HEK293 (cell line): ENCODE results near the gene LRP3.

Source experiments
- CTCF ChIA-PET: fragments of 350-600 bp; formaldehyde crosslinking; extraction: SDS; loops from one replicate; lab custom pipeline; 2021; ENCODE audit warnings: antibody characterized with exemption; lab: Yijun Ruan, JAX
- POLR2A ChIA-PET: fragments of 300-600 bp; formaldehyde crosslinking; extraction: SDS; loops from one replicate; lab custom pipeline; 2020; ENCODE audit warnings: antibody characterized with exemption, inconsistent platforms; lab: Yijun Ruan, JAX
- H3K27ac ChIP-seq: fragments of 200-500 bp; sonication (Bioruptor generic); 2 replicates; pipeline ENCODE4 v1.5.1; 2014; ENCODE audit warnings: low read depth, low read length, control low read depth, inconsistent platforms; ENCODE audit errors: extremely low read depth
- H3K36me3 ChIP-seq, 2 experiments: fragments of 200-500 bp in 1 of 2; sonication (Bioruptor generic) in 1 of 2; 1 replicate in 1 of 2; 2 replicates in 1 of 2; pipeline ENCODE4 v1.5.1; 2014 to 2017; ENCODE audit warnings: inconsistent platforms in 2 of 2, low read length in 2 of 2; ENCODE audit not compliant: control insufficient read depth in 2 of 2, insufficient read depth in 1 of 2
- H3K4me1 ChIP-seq: fragments of 200-500 bp; sonication (Bioruptor generic); 2 replicates; pipeline ENCODE4 v1.5.1; 2014; ENCODE audit warnings: mild to moderate bottlenecking, low read length, inconsistent platforms; ENCODE audit not compliant: control insufficient read depth, insufficient read depth
- H3K4me3 ChIP-seq: 2 replicates; pipeline ENCODE4 v1.5.1; 2011; ENCODE audit warnings: low read depth, mild to moderate bottlenecking, control low read depth, low read length, moderate library complexity
- H3K9me3 ChIP-seq: fragments of 200-500 bp; sonication (Bioruptor generic); 2 replicates; pipeline ENCODE4 v1.5.1; 2014; ENCODE audit warnings: low read depth, low read length, inconsistent platforms; ENCODE audit not compliant: control insufficient read depth, insufficient read depth
- GLIS1 ChIP-seq: fragments of 450-650 bp; formaldehyde crosslinking; IDR thresholded peaks from 2 replicates; pipeline ENCODE4 v1.5.1; 2016; ENCODE audit warnings: missing biosample characterization, missing genetic modification characterization
- HIC1 ChIP-seq: fragments of 450-650 bp; formaldehyde crosslinking; IDR thresholded peaks from 2 replicates; pipeline ENCODE4 v1.5.1; 2016; ENCODE audit warnings: missing biosample characterization, missing genetic modification characterization
- HOXA7 ChIP-seq: sonication (generic); formaldehyde crosslinking; IDR thresholded peaks from 2 replicates; pipeline ENCODE4 v1.8.1; 2022; ENCODE audit warnings: missing genetic modification reagents, borderline replicate concordance
- IKZF3 ChIP-seq: fragments of 450-650 bp; IDR thresholded peaks from 2 replicates; pipeline ENCODE4 v1.5.0; 2018; ENCODE audit warnings: missing biosample characterization, mild to moderate bottlenecking, missing genetic modification characterization, moderate library complexity
- SCRT1 ChIP-seq: fragments of 450-650 bp; formaldehyde crosslinking; IDR thresholded peaks from 2 replicates; pipeline ENCODE4 v1.5.1; 2016; ENCODE audit warnings: missing biosample characterization, missing genetic modification characterization, borderline replicate concordance
- SETDB1 ChIP-seq: IDR thresholded peaks from one replicate; pipeline ENCODE4 v1.6.1; 2017; ENCODE audit warnings: mild to moderate bottlenecking, low read length, moderate library complexity, mixed read lengths; ENCODE audit not compliant: insufficient read length
- SP3 ChIP-seq: fragments of 450-650 bp; formaldehyde crosslinking; IDR thresholded peaks from 2 replicates; pipeline ENCODE4 v1.5.1; 2016; ENCODE audit warnings: missing biosample characterization, missing genetic modification characterization
- TRIM28 ChIP-seq: IDR thresholded peaks from 2 replicates; pipeline ENCODE4 v1.6.1; 2011; ENCODE audit warnings: low read length, control low read depth, borderline replicate concordance
- TSHZ1 ChIP-seq: fragments of 450-650 bp; formaldehyde crosslinking; IDR thresholded peaks from 2 replicates; pipeline ENCODE4 v1.5.1; 2016; ENCODE audit warnings: missing biosample characterization, missing genetic modification characterization, borderline replicate concordance
- ZBTB20 ChIP-seq: fragments of 450-650 bp; formaldehyde crosslinking; IDR thresholded peaks from 2 replicates; pipeline ENCODE4 v1.5.1; 2016; ENCODE audit warnings: missing biosample characterization, missing genetic modification characterization
- ZIC2 ChIP-seq: fragments of 450-650 bp; formaldehyde crosslinking; IDR thresholded peaks from 2 replicates; pipeline ENCODE4 v1.5.1; 2016; ENCODE audit warnings: missing biosample characterization, missing genetic modification characterization
- ZNF155 ChIP-seq: fragments of 450-650 bp; formaldehyde crosslinking; IDR thresholded peaks from 2 replicates; pipeline ENCODE4 v1.5.1; 2016; ENCODE audit warnings: missing biosample characterization, missing genetic modification characterization
- ZNF157 ChIP-seq: fragments of 450-650 bp; formaldehyde crosslinking; IDR thresholded peaks from 2 replicates; pipeline ENCODE4 v1.5.1; 2016; ENCODE audit warnings: missing biosample characterization, missing genetic modification characterization
- ZNF202 ChIP-seq: fragments of 450-650 bp; formaldehyde crosslinking; IDR thresholded peaks from 2 replicates; pipeline ENCODE4 v1.5.1; 2016; ENCODE audit warnings: missing biosample characterization, missing genetic modification characterization, borderline replicate concordance
- ZNF311 ChIP-seq: fragments of 450-650 bp; formaldehyde crosslinking; IDR thresholded peaks from 2 replicates; pipeline ENCODE4 v1.5.1; 2017; ENCODE audit warnings: missing biosample characterization, missing genetic modification characterization, borderline replicate concordance
- ZNF335 ChIP-seq: fragments of 450-650 bp; formaldehyde crosslinking; conservative IDR thresholded peaks from 2 replicates; pipeline ENCODE4 v1.5.1; 2016; ENCODE audit warnings: missing biosample characterization, missing genetic modification characterization
- ZNF48 ChIP-seq: fragments of 450-650 bp; formaldehyde crosslinking; IDR thresholded peaks from 2 replicates; pipeline ENCODE4 v1.5.1; 2016; ENCODE audit warnings: missing biosample characterization, missing genetic modification characterization
- ZNF548 ChIP-seq: fragments of 450-650 bp; formaldehyde crosslinking; IDR thresholded peaks from 2 replicates; pipeline ENCODE4 v1.5.1; 2016; ENCODE audit warnings: missing biosample characterization, missing genetic modification characterization
- ZNF558 ChIP-seq: fragments of 450-650 bp; formaldehyde crosslinking; IDR thresholded peaks from 2 replicates; pipeline ENCODE4 v1.5.1; 2016; ENCODE audit warnings: missing biosample characterization, missing genetic modification characterization
- ZNF610 ChIP-seq: fragments of 450-650 bp; formaldehyde crosslinking; IDR thresholded peaks from 2 replicates; pipeline ENCODE4 v1.5.1; 2016; ENCODE audit warnings: missing biosample characterization, missing genetic modification characterization, borderline replicate concordance
- ZNF629 ChIP-seq: fragments of 450-650 bp; formaldehyde crosslinking; IDR thresholded peaks from 2 replicates; pipeline ENCODE4 v1.5.1; 2017; ENCODE audit warnings: missing biosample characterization, missing genetic modification characterization
- ZSCAN30 ChIP-seq: fragments of 450-650 bp; IDR thresholded peaks from 2 replicates; pipeline ENCODE4 v1.5.1; 2018; ENCODE audit warnings: missing biosample characterization, mild to moderate bottlenecking, missing genetic modification characterization, moderate library complexity
- ZXDB ChIP-seq: fragments of 450-650 bp; formaldehyde crosslinking; IDR thresholded peaks from 2 replicates; pipeline ENCODE4 v1.5.1; 2016; ENCODE audit warnings: missing biosample characterization, missing genetic modification characterization

The LRP3 gene

DNA sequence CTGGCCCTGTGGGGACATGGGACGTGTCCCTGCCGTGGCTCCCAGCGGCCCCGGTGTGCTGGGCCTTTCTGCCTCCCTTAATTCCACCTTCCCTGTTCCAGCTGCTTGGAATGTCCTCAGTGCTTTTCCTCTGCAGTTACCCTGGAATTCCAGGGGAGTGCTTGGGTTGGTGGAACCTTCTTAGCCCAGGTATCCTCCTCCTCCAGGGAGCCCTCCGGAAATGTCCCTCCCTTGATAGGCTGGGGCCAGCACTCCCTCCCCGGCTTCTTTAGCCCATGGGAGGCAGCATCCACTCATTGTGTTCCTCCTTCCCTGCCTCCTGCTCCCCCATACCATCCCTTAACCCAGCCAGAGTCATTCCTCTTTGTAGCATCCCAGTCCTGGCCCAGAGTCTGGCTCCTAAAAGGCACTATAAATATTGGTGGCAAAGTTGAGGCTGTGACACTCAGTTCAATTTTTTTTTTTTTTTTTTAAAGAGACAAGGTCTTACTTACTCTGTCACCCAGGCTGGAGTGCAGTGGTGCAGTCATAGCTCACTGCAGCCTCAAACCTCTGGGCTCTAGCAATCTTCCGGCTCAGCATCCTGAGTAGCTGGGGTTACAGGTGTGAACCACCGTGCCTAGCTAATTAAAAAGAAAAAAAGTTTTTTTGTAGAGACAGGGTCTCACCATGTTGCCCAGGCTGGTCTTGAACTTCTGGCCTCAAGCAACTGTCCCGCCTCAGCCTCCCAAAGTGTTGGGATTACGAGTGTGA is 45.3 kb downstream of the LRP3 start:
- H3K27ac ChIP-seq: no peak overlapping the region
- no peaks in the 10 kb centered on the region for H3K36me3 ChIP-seq
- H3K4me3 ChIP-seq: no peak overlapping the region
- H3K4me1 ChIP-seq: peaks cover 2% of the 10 kb centered on the region; the same call in 1 of the 2 replicates
- CTCF ChIA-PET: interaction anchor here (0.6 to 11.2 kb wide), 9 partner anchors 16 to 531 kb away, joined by 3 to 292 read pairs (median 8); no protein-coding TSS in a partner anchor
- POLR2A ChIA-PET: interaction anchor here (0.6 to 0.7 kb wide), 3 partner anchors 64 to 268 kb away, joined by 3 to 4 read pairs (median 3); no protein-coding TSS in a partner anchor
- TF ChIP-seq HOXA7 (CRISPR knock-in tag) (no peak), IKZF3 (tag by site-specific recombination) (peak; percentile 25; the same call in 1 of the 2 replicates)
- TF ChIP-seq, all 188 proteins: peak for 1
- H3K9me3 ChIP-seq: no peaks in the 10 kb centered on the region

GRCh38 chr19:33240181-33240771 is 46.1 kb downstream of the LRP3 start:
- no peak for TF ChIP-seq ZSCAN30
- TF ChIP-seq ZNF311 (tag by site-specific recombination): no peak
- TF ChIP-seq ZNF335: 0 out of 2 replicates have a peak, but pooled peaks have one; percentile 22
- no peak for TF ChIP-seq SCRT1 (tag by site-specific recombination)
- no peak for TF ChIP-seq ZNF610 (tag by site-specific recombination)
- TF ChIP-seq ZNF558 (tag by site-specific recombination): no peak
- TF ChIP-seq HIC1 (tag by site-specific recombination): peak; percentile 63
- TF ChIP-seq, all 188 proteins: peak for 2
- peaks cover 2% of the 10 kb centered on the region; the same call in 1 of the 2 replicates for H3K4me1 ChIP-seq
- CTCF ChIA-PET: interaction anchor here (0.6 to 11.2 kb wide), 14 partner anchors 10 to 530 kb away, joined by 3 to 292 read pairs (median 5); no protein-coding TSS in a partner anchor

GRCh38 chr19:33241091-33241529 is 47.0 kb downstream of the LRP3 start:
- POLR2A ChIA-PET: interaction anchor here (0.6 to 0.7 kb wide), 4 partner anchors 62 to 223 kb away, joined by 4 to 8 read pairs (median 5); no protein-coding TSS in a partner anchor
- Histone ChIP-seq H3K4me1 (peaks cover 2% of the 10 kb centered on the region; the same call in 1 of the 2 replicates), H3K9me3 (peaks cover 6% of the 10 kb centered on the region), H3K4me3 (no peak overlapping the region), H3K36me3 (no peaks in the 10 kb centered on the region), H3K27ac (no peak overlapping the region)
- CTCF ChIA-PET: interaction anchor here (0.6 to 11.2 kb wide), 20 partner anchors 15 to 855 kb away, joined by 3 to 292 read pairs (median 4); no protein-coding TSS in a partner anchor
- TF ChIP-seq SETDB1: no peak
- TF ChIP-seq ZNF157 (tag by site-specific recombination): no peak
- peak; percentile 94 for TF ChIP-seq ZIC2
- TF ChIP-seq TSHZ1 (tag by site-specific recombination): no peak
- no peak for TF ChIP-seq ZNF202 (tag by site-specific recombination)
- TF ChIP-seq ZNF48 (tag by site-specific recombination): no peak
- TF ChIP-seq ZNF155 (tag by site-specific recombination): no peak
- no peak for TF ChIP-seq ZXDB
- no peak for TF ChIP-seq TRIM28
- peak; percentile 19; the same call in 1 of the 2 replicates for TF ChIP-seq ZBTB20 (tag by site-specific recombination)
- no peak for TF ChIP-seq SCRT1 (tag by site-specific recombination)
- TF ChIP-seq ZNF548 (tag by site-specific recombination): no peak
- no peak for TF ChIP-seq SP3 (tag by site-specific recombination)
- no peak for TF ChIP-seq GLIS1 (tag by site-specific recombination)
- TF ChIP-seq ZNF629 (tag by site-specific recombination): no peak

More at GRCh38 chr19:33240181-33240771, 46.1 kb downstream of the LRP3 start:
- Histone ChIP-seq H3K4me3 (no peak overlapping the region), H3K9me3 (peaks cover 4% of the 10 kb centered on the region), H3K27ac (no peak overlapping the region), H3K36me3 (no peaks in the 10 kb centered on the region)
- POLR2A ChIA-PET: interaction anchor here (0.6 to 0.7 kb wide), 2 partner anchors 63 to 95 kb away, joined by 3 to 8 read pairs; no protein-coding TSS in a partner anchor
